Thyroid gland (tissue), 4 donors: ENCODE measurements around the gene SAP30BP.

Source experiments
- CTCF ChIP-seq, 6 experiments: fragments of 200-600 bp in 3 of 6; fragments of 450-650 bp in 3 of 6; sonication (generic) in 3 of 6; IDR thresholded peaks; one replicate each; pipeline ENCODE4 v1.5.1; 2016 to 2019; ENCODE audit warnings: antibody characterized with exemption in 6 of 6, mild to moderate bottlenecking in 2 of 6, inconsistent platforms in 1 of 6, moderate library complexity in 1 of 6
- POLR2A ChIP-seq, 2 donors: fragments of 450-650 bp; IDR thresholded peaks; one replicate each; pipeline ENCODE4 v1.6.1; 2017; ENCODE audit warnings: antibody characterized with exemption in 2 of 2, mild to moderate bottlenecking in 2 of 2, moderate library complexity in 1 of 2

- TF ChIP-seq CTCF (IDR thresholded peaks at IDR 0.05), result no peak
- no peak for TF ChIP-seq POLR2A (IDR thresholded peaks at IDR 0.05)
Measured at GRCh38 chr17:75626496-75627038, 40.6 kb upstream of the SAP30BP start.
